Tibial nerve (tissue), 4 donors: Measurements from ENCODE around the gene ERBB3. TPM values are rescaled to one million over a fixed set of nuclear protein-coding genes. Genes with fewer than 3 reads are reported as not detected.
"Not testable (repeated sequence)": the region's sequence is repeated elsewhere in the genome, so short reads cannot be mapped to it uniquely, and the experiment has no call there.

Source experiments
- DNase-seq, 2 donors: peaks; one replicate each; pipeline ENCODE4 v3.0.0-alpha.2; 2019; ENCODE audit warnings: low spot score in 2 of 2
- H3K27ac ChIP-seq, 4 donors: fragments of 200-600 bp; sonication (generic) in 3 of 4; one replicate each; pipeline ENCODE4 v1.5.1; 2017 to 2019; ENCODE audit warnings: mild to moderate bottlenecking in 1 of 4
- H3K27me3 ChIP-seq, 2 donors: fragments of 200-600 bp; sonication (generic) in 1 of 2; one replicate each; pipeline versions ENCODE4 v1.5.1 to v1.6.0; 2017 to 2019
- H3K36me3 ChIP-seq, 3 donors: fragments of 200-600 bp; sonication (generic); one replicate each; pipeline ENCODE4 v1.5.1; 2018 to 2019
- H3K4me1 ChIP-seq, 4 donors: fragments of 200-600 bp; sonication (generic) in 3 of 4; one replicate each; pipeline ENCODE4 v1.5.1; 2017 to 2019
- H3K4me3 ChIP-seq, 4 donors: fragments of 200-600 bp; sonication (generic) in 3 of 4; one replicate each; pipeline ENCODE4 v1.5.1; 2017 to 2019; ENCODE audit warnings: mild to moderate bottlenecking in 1 of 4, moderate library complexity in 1 of 4
- H3K9me3 ChIP-seq, 4 donors: fragments of 200-600 bp; sonication (generic) in 3 of 4; one replicate each; pipeline ENCODE4 v1.5.1; 2017 to 2019
- EP300 ChIP-seq, 2 donors: sonication (generic); formaldehyde crosslinking; IDR thresholded peaks; one replicate each; pipeline ENCODE4 v1.6.1; 2017; ENCODE audit warnings: antibody characterized with exemption in 2 of 2, mild to moderate bottlenecking in 1 of 2
- POLR2A ChIP-seq, 2 donors: fragments of 450-650 bp; IDR thresholded peaks; one replicate each; pipeline ENCODE4 v1.6.1; 2017; ENCODE audit warnings: antibody characterized with exemption in 2 of 2, mild to moderate bottlenecking in 2 of 2, moderate library complexity in 2 of 2
- WGBS, 2 donors: methylation state at CpG; one replicate each; pipeline ENCODE4 v1.1.5; 2018; 5-methylcytosine and 5-hydroxymethylcytosine counted together
- total RNA-seq, 4 donors: library from RNA; depleted of rRNA; stranded (reverse); fragments of >200 nt; gene quantifications; one replicate each; pipeline ENCODE4 v1.1.0, GENCODE V29; 2016
- TF ChIP-seq, protein P1 (sequence below), 5 experiments: fragments of 200-600 bp in 3 of 5; fragments of 450-650 bp in 2 of 5; sonication (generic) in 3 of 5; IDR thresholded peaks; one replicate each; pipeline ENCODE4 v1.5.1; 2016 to 2019; ENCODE audit warnings: antibody characterized with exemption in 5 of 5, mild to moderate bottlenecking in 3 of 5, moderate library complexity in 2 of 5

ERBB3 gene
- total RNA-seq, 4 donors from 2014 or later = 90.6 to 165 (median 99.8) TPM

DNA sequence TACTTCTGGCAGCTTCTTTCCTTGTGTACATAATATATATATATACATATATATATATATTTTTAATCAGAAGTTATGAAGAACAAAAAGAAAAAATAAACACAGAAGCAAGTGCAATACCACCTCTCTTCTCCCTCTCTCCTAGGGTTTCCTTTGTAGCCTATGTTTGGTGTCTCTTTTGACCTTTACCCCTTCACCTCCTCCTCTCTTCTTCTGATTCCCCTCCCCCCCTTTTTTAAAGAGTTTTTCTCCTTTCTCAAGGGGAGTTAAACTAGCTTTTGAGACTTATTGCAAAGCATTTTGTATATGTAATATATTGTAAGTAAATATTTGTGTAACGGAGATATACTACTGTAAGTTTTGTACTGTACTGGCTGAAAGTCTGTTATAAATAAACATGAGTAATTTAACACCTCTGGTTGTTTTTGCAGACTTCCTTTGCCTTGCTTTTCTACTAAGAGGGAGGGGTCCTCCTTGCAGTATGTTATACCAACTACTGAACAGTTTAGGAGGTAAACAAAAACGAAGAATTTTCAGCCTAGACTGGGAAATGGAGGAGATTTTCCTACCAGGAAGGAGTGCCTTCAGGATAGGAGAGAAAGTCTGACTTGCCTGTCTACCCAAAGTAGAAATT, 41.8 kb upstream of the ERBB3 start:
- 66 to 73% methylated on average over 2 of the region's 2 CpGs for WGBS, 2 donors

DNA sequence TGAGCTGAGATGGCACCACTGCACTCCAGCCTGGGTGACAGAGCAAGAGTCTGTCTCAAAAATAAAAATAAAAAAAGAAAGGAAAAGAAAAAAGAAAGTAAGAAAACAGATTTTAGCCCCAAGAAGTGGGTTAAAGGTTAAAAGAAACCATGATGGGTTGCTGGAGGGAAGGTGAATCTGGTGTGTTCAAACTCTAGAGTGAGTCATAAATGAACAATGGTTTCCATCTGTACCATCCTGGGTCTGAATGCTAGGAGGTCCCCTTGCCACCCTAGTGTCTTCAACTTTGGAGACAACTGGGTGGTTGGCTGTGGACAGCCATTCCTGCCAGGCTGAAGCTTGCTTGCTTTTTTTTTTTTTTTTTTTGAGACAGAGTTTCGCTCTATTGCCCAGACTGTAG, 39.8 kb upstream of the ERBB3 start:
- Histone ChIP-seq H3K27ac (no peak overlapping the region), H3K9me3 (no peaks in the 10 kb centered on the region), H3K36me3 (peaks cover 0 to 57% (median 6%) of the 10 kb centered on the region in 3 donors), H3K4me3 (no peak overlapping the region), H3K4me1 (peaks cover 0 to 23% (median 16%) of the 10 kb centered on the region in 4 donors), H3K27me3 (no peaks in the 10 kb centered on the region)
- no peak for TF ChIP-seq EP300 (IDR thresholded peaks at IDR 0.05)
- no peak for DNase-seq
- 94 to 100% methylated on average over 1 of the region's 1 CpG for WGBS, 2 donors

More for the DNA sequence above, 41.8 kb upstream of the ERBB3 start:
- TF ChIP-seq EP300 (IDR thresholded peaks at IDR 0.05) = no peak
- TF ChIP-seq POLR2A (IDR thresholded peaks at IDR 0.05) = no peak
- TF ChIP-seq, protein P1, sequence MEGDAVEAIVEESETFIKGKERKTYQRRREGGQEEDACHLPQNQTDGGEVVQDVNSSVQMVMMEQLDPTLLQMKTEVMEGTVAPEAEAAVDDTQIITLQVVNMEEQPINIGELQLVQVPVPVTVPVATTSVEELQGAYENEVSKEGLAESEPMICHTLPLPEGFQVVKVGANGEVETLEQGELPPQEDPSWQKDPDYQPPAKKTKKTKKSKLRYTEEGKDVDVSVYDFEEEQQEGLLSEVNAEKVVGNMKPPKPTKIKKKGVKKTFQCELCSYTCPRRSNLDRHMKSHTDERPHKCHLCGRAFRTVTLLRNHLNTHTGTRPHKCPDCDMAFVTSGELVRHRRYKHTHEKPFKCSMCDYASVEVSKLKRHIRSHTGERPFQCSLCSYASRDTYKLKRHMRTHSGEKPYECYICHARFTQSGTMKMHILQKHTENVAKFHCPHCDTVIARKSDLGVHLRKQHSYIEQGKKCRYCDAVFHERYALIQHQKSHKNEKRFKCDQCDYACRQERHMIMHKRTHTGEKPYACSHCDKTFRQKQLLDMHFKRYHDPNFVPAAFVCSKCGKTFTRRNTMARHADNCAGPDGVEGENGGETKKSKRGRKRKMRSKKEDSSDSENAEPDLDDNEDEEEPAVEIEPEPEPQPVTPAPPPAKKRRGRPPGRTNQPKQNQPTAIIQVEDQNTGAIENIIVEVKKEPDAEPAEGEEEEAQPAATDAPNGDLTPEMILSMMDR (IDR thresholded peaks at IDR 0.05) = no peak
- DNase-seq = no peak
- Histone ChIP-seq H3K4me1 (peaks cover 0 to 17% (median 10%) of the 10 kb centered on the region in 4 donors), H3K4me3 (no peak overlapping the region), H3K27me3 (no peaks in the 10 kb centered on the region), H3K9me3 (no peaks in the 10 kb centered on the region), H3K36me3 (peaks cover 0 to 57% (median 0%) of the 10 kb centered on the region in 3 donors), H3K27ac (no peak overlapping the region)

DNA sequence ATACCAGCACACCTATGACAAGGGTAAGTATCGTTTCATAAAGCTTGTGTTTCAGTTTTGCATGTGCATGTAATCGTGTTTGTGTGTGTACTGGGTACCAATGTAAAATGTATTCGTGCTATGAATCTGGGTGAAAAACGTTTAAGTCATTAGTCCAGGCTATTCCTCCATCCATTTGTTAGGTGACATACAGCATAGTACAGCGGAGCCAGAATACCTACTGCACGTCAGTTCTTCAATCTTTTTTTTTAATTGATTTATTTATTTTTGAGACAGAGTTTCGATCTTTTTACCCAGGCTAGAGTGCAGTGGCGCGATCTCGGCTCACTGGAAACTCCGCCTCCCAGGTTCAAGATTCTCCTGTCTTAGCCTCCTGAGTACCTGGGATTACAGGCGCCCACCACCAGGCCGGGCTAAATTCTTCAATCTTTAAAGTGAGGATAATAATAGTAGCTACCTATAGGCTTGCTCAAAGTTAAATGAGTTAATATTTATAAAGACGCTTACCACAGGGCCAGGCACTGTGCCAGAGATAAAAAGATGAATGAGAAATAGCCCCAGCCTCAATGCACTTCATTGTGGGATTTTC, 38.9 kb upstream of the ERBB3 start:
- Histone ChIP-seq H3K4me1 (peaks cover 0 to 23% (median 16%) of the 10 kb centered on the region in 4 donors), H3K27ac (peak overlapping the region; percentile 85 to 97 (median 92)), H3K27me3 (no peaks in the 10 kb centered on the region), H3K4me3 (peak overlapping the region; percentile 64 to 89 (median 79)), H3K36me3 (peaks cover 0 to 53% (median 6%) of the 10 kb centered on the region in 3 donors), H3K9me3 (no peaks in the 10 kb centered on the region)
- WGBS, 2 donors = 59 to 63% methylated on average over 14 of the region's 14 CpGs
- no peak for DNase-seq
- TF ChIP-seq POLR2A (IDR thresholded peaks at IDR 0.05) (no peak), EP300 (IDR thresholded peaks at IDR 0.05) (no peak)
- TF ChIP-seq, protein P1 (IDR thresholded peaks at IDR 0.05) = no peak

DNA sequence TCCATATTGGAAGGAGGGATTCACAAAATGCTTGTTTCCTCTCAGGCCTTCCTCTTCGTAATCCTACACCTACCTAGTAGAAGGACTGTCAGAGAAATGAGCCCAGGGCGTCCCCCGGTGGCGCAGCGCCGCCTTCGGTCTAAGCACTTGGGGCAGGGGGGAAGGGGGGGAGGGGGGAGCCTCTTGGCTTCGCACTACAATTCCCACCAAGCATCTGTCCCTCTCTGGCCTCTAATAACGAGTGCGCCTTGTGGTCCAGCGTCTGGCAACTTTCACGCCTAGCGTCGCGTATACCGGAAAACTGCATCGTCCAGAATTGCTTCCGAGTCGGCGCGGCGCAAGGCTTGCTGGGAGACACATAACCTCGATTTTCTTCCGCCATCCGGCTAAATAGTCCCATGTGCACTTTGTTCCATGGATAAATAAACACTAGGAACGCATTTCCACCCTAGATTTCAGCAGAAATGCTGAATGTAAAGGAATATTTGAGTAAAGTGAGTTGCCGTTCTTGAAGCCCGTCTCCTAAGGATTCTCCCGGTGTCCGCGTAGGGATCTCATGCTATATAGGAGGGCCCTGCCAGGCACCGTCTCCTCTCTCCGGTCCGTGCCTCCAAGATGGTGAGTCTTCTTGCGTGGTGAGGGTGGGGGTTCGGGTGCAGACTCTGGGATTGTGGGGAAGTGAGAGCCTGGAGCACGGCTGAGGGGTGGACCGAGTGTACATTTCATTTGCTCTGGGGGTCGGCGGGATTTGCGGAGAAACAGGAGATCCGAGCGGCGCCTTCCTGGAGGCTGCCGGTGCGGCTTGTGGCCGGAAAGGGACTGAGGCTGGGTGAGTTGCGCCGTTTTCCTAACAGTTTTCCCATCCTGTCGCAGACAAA, 38.2 kb upstream of the ERBB3 start, which contains the start of gene RPS26:
Gene RPS26, plus strand, starts transcription at position 367 of the 878 bp plus-strand sequence. Its CDS starts 249 bp downstream, at position 616.
- no peaks in the 10 kb centered on the region for H3K9me3 ChIP-seq
- H3K36me3 ChIP-seq = peaks cover 0 to 46% (median 6%) of the 10 kb centered on the region in 3 donors
- peaks cover 0 to 24% (median 16%) of the 10 kb centered on the region in 4 donors for H3K4me1 ChIP-seq
- TF ChIP-seq POLR2A (IDR thresholded peaks at IDR 0.05) (peak; percentile 67 to 78), EP300 (IDR thresholded peaks at IDR 0.05) (peak; percentile 76 to 98)
- TF ChIP-seq, protein P1 (IDR thresholded peaks at IDR 0.05) = peak; percentile 20 to 59 (median 42)
- peak within 1 kb of the TSS; percentile 64 to 89 (median 79) for H3K4me3 ChIP-seq
- no peaks in the 10 kb centered on the region for H3K27me3 ChIP-seq
- peak; percentile 90 to 94 for DNase-seq
- peak within 1 kb of the TSS; percentile 85 to 97 (median 92) for H3K27ac ChIP-seq
- 0 to 1% methylated on average over 46 to 50 of the region's 50 CpGs for WGBS, 2 donors

DNA sequence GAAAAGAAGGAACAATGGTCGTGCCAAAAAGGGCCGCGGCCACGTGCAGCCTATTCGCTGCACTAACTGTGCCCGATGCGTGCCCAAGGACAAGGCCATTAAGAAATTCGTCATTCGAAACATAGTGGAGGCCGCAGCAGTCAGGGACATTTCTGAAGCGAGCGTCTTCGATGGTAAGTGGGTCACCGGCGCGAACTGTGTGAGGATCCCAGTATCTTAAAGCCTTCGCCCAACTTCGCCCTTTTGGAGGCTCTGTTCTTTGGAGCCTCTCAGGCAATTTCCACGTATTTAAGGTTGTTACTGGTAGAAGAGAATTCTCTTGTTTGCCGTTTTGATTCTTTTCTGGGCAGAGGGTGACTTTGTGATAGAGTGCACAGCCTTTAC, 37.5 kb upstream of the ERBB3 start:
- Histone ChIP-seq H3K36me3 (peaks cover 0 to 39% (median 6%) of the 10 kb centered on the region in 3 donors), H3K4me3 (peak overlapping the region; percentile 64 to 89 (median 79)), H3K4me1 (peaks cover 0 to 26% (median 16%) of the 10 kb centered on the region in 4 donors), H3K27ac (peak overlapping the region; percentile 85 to 97 (median 92))
- not testable (repeated sequence) for DNase-seq, H3K27me3 ChIP-seq, H3K9me3 ChIP-seq
- 1 to 2% methylated on average over 15 to 20 of the region's 20 CpGs for WGBS, 2 donors
